Endodermal cell (in vitro differentiated cells): ENCODE measurements around the gene ACAD11. TPM values are rescaled to one million over a fixed set of nuclear protein-coding genes. Genes with fewer than 3 reads are reported as not detected.
A peak's percentile ranks its signal among the peaks of the same experiment; 100 is the strongest.
"Not testable (repeated sequence)": the region's sequence is repeated elsewhere in the genome, so short reads cannot be mapped to it uniquely, and the experiment has no call there.

Experiments
- DNase-seq: peaks from one replicate; pipeline ENCODE4 v3.0.0-alpha.2; 2017
- H3K27ac ChIP-seq: 2 replicates; pipeline ENCODE4 v1.5.1; 2013; ENCODE audit warnings: mild to moderate bottlenecking, low read depth, low read length, moderate library complexity
- H3K27me3 ChIP-seq: 2 replicates; pipeline ENCODE4 v1.6.1; 2013; ENCODE audit warnings: mild to moderate bottlenecking, low read length, moderate library complexity; ENCODE audit not compliant: insufficient read depth, control insufficient read depth, poor library complexity, severe bottlenecking
- H3K36me3 ChIP-seq: 2 replicates; pipeline ENCODE4 v1.7.0; 2013; ENCODE audit warnings: mild to moderate bottlenecking, low read length, moderate library complexity; ENCODE audit not compliant: control insufficient read depth, insufficient read depth
- H3K4me1 ChIP-seq: one replicate; pipeline ENCODE4 v1.7.0; 2013; ENCODE audit warnings: low read length; ENCODE audit not compliant: control insufficient read depth, insufficient read depth
- H3K4me3 ChIP-seq: 2 replicates; pipeline ENCODE4 v1.5.1; 2013; ENCODE audit warnings: mild to moderate bottlenecking, low read length, moderate library complexity
- H3K9ac ChIP-seq: 2 replicates; pipeline ENCODE4 v1.6.1; 2013; ENCODE audit warnings: mild to moderate bottlenecking, low read length, moderate library complexity; ENCODE audit not compliant: poor library complexity, severe bottlenecking; ENCODE audit errors: extremely low read depth
- H3K9me3 ChIP-seq: 2 replicates; pipeline ENCODE4 v1.6.1; 2013; ENCODE audit warnings: mild to moderate bottlenecking, low read length, moderate library complexity; ENCODE audit not compliant: control insufficient read depth
- H3K27ac Mint-ChIP-seq: 2 replicates; pipeline ENCODE4 v1.8.0; 2020; ENCODE audit warnings: mixed read lengths
- H3K27me3 Mint-ChIP-seq: 2 replicates; pipeline ENCODE4 v1.8.0; 2021; ENCODE audit warnings: mild to moderate bottlenecking, mixed read lengths; ENCODE audit not compliant: insufficient read depth
- H3K36me3 Mint-ChIP-seq: 2 replicates; pipeline ENCODE4 v1.8.0; 2020; ENCODE audit warnings: low read depth, mixed read lengths
- H3K4me1 Mint-ChIP-seq: 2 replicates; pipeline ENCODE4 v1.8.0; 2020; ENCODE audit warnings: mixed read lengths
- H3K4me3 Mint-ChIP-seq: 2 replicates; pipeline ENCODE4 v1.8.0; 2020; ENCODE audit warnings: mild to moderate bottlenecking, moderate library complexity, mixed read lengths
- H3K9me3 Mint-ChIP-seq: 2 replicates; pipeline ENCODE4 v1.8.0; 2020; ENCODE audit warnings: mild to moderate bottlenecking, mixed read lengths
- WGBS, 2 experiments: methylation state at CpG; one replicate each; pipeline versions ENCODE4 v1.1.5 to v1.1.7; 2013; ENCODE audit warnings: missing lambda C conversion rate in 2 of 2, mixed read lengths in 1 of 2; ENCODE audit not compliant: insufficient coverage in 1 of 2, insufficient read length in 1 of 2; 5-methylcytosine and 5-hydroxymethylcytosine counted together
- total RNA-seq, 2 donors: library from RNA; stranded (reverse); fragmentation: NEBNext Ultra II Directional in 1 of 2; extraction: Animal tissue kit (Norgen Biotek cat#: 25700) in 1 of 2; gene quantifications; 2 replicates in 1 of 2; 3 replicates in 1 of 2; pipeline ENCODE4 v1.2.1, GENCODE V29; 2021
- TF ChIP-seq, protein P1 (sequence below): fragments of 200-600 bp; sonication (generic); conservative IDR thresholded peaks from 2 replicates; pipeline ENCODE4 v1.5.0; 2021; ENCODE audit warnings: antibody characterized with exemption, mild to moderate bottlenecking

ACAD11 gene
- total RNA-seq, 2 donors from 2014 or later: 21.4 to 22.8 TPM

DNA sequence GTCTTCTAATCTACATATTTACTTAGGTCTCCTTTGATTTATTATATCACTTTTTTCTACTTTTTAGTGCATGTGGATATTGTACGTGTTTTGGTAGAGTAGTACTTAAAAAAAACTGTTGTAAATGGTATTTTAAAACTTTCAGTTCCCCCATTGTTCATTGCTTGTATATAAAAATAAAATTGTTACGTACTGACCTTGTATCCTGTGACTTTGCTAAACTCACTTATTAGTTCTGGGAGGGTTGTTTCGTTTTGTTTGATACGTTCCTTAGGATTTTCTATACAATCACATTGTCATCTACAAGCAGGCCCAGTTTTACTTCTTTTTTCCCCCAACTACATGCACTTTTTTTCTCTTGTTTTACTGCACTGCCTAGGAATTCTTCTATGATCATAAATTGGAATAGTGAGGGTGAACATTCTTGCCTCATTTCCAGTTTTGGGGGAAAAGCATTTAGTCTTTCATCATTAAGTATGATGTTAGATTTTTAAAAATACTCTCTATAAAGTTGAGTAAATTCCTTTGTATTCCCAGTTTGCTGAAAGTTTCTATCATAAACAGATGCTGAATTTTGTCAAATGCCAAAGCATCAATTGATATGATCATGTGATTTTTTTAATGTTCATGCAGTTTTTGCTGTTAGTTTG, 96.1 kb downstream of the ACAD11 start:
- Mint-ChIP-seq H3K36me3 (peaks cover 17% of the 10 kb centered on the region), H3K4me1 (no peaks in the 10 kb centered on the region), H3K27me3 (no peaks in the 10 kb centered on the region), H3K9me3 (peaks cover 5% of the 10 kb centered on the region), H3K27ac (no peak overlapping the region), H3K4me3 (no peak overlapping the region)
- no peak overlapping the region for H3K4me3 ChIP-seq
- H3K4me1 ChIP-seq: no peaks in the 10 kb centered on the region
- H3K27me3 ChIP-seq: no peaks in the 10 kb centered on the region
- no peak for DNase-seq
- no peaks in the 10 kb centered on the region for H3K9me3 ChIP-seq
- TF ChIP-seq, protein P1, sequence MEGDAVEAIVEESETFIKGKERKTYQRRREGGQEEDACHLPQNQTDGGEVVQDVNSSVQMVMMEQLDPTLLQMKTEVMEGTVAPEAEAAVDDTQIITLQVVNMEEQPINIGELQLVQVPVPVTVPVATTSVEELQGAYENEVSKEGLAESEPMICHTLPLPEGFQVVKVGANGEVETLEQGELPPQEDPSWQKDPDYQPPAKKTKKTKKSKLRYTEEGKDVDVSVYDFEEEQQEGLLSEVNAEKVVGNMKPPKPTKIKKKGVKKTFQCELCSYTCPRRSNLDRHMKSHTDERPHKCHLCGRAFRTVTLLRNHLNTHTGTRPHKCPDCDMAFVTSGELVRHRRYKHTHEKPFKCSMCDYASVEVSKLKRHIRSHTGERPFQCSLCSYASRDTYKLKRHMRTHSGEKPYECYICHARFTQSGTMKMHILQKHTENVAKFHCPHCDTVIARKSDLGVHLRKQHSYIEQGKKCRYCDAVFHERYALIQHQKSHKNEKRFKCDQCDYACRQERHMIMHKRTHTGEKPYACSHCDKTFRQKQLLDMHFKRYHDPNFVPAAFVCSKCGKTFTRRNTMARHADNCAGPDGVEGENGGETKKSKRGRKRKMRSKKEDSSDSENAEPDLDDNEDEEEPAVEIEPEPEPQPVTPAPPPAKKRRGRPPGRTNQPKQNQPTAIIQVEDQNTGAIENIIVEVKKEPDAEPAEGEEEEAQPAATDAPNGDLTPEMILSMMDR: no peak
- no peaks in the 10 kb centered on the region for H3K36me3 ChIP-seq
- H3K9ac ChIP-seq: no peak overlapping the region
- whole genome bisulfite sequencing, 2 experiments: 100% methylated on average over 4 of the region's 4 CpGs; no CpG with 5 or more reads in 1 of the 2 experiments
- no peak overlapping the region for H3K27ac ChIP-seq

DNA sequence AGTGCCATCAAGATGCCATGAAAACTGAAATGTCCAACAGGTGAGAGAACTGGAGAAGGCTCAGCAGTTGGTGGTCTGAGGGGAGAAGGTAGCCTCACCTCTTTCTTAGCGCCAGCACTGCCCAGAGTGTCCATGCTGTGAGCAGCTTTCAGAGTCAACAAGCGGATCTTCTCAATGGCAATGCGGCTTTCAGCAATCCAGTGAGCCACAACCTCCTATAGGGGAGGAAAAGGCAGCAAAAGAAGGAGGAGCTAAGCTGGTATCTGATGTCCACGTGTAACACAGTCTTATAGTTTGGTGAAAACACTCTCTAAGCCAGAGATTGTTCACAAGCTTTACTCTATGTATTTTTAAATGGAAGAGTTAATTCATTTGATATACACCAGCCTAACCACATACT, 98.6 kb downstream of the ACAD11 start:
- Mint-ChIP-seq H3K36me3 (peaks cover 17% of the 10 kb centered on the region), H3K4me1 (peaks cover under 1% of the 10 kb centered on the region), H3K27me3 (no peaks in the 10 kb centered on the region), H3K27ac (no peak overlapping the region), H3K9me3 (peaks cover 5% of the 10 kb centered on the region), H3K4me3 (no peak overlapping the region)
- H3K9ac ChIP-seq: no peak overlapping the region
- no peak overlapping the region for H3K4me3 ChIP-seq
- H3K9me3 ChIP-seq: no peaks in the 10 kb centered on the region
- whole genome bisulfite sequencing, 2 experiments: 78 to 79% methylated on average over 2 to 4 of the region's 4 CpGs
- DNase-seq: no peak
- no peak overlapping the region for H3K27ac ChIP-seq
- H3K27me3 ChIP-seq: no peaks in the 10 kb centered on the region
- H3K36me3 ChIP-seq: no peaks in the 10 kb centered on the region
- no peaks in the 10 kb centered on the region for H3K4me1 ChIP-seq
- TF ChIP-seq, protein P1: no peak

DNA sequence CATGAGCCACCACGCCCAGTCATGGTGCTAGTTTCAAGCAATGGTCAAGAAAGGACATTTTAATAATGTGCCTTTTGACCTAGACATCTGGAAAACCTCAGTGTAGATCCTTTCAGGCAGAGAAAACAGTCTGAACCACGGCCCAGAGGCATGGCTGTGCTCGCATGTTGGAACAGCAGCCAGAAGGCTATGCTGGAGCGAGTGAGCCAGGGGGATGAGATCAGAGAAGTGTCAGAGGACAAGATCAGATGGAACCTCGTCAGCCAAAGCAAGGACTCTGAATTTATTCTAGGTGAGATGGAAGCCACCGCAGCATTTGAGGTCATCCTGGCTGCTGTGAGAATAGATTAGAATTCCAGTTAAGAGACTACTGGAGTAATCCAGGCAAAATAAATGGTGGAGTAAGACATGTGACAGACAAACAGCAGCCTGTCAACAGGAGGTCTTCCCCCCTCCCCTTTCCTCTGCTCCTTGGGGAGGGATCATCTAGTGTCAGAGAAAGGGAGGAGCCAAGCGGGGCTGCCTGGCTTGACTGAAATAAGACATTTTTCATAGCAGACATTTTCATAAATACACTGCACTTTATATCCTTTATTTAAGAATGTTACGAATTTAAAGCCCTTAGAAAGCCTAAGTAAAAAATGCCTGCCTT, 103.0 kb downstream of the ACAD11 start:
- H3K9me3 Mint-ChIP-seq: no peaks in the 10 kb centered on the region
- TF ChIP-seq, protein P1: no peak
- WGBS, 2 experiments: 79 to 94% methylated on average over 6 to 8 of the region's 8 CpGs
- no peaks in the 10 kb centered on the region for H3K4me1 ChIP-seq
- H3K27me3 ChIP-seq: no peaks in the 10 kb centered on the region
- DNase-seq: peak; percentile 65
- no peaks in the 10 kb centered on the region for H3K36me3 ChIP-seq
- no peaks in the 10 kb centered on the region for H3K27me3 Mint-ChIP-seq
- H3K9me3 ChIP-seq: no peaks in the 10 kb centered on the region
- H3K4me1 Mint-ChIP-seq: peaks cover 8% of the 10 kb centered on the region
- H3K9ac ChIP-seq: no peak overlapping the region
- H3K27ac Mint-ChIP-seq: no peak overlapping the region
- no peak overlapping the region for H3K27ac ChIP-seq
- no peak overlapping the region for H3K4me3 Mint-ChIP-seq
- H3K4me3 ChIP-seq: no peak overlapping the region
- H3K36me3 Mint-ChIP-seq: peaks cover 5% of the 10 kb centered on the region

DNA sequence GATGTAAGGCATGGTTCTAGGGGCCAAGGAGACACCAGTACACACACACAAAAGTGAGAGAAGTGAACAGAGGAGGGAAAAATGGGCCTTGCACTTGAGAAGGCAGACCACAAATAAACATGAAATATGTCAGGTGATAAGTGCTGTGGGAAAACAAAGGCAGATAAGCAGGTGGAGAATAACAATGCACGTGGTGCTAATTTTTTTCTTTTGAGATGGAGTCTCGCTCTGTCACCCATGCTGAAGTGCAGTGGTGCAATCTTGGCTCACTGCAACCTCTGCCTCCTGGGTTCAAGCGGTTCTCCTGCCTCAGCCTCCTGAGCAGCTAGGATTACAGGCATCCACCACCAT, 103.6 kb downstream of the ACAD11 start:
- not testable (repeated sequence) for H3K27me3 ChIP-seq, H3K4me3 ChIP-seq, H3K27ac Mint-ChIP-seq, H3K27me3 Mint-ChIP-seq, H3K9ac ChIP-seq, H3K4me1 ChIP-seq, H3K27ac ChIP-seq, H3K4me1 Mint-ChIP-seq, DNase-seq, H3K9me3 Mint-ChIP-seq, H3K36me3 ChIP-seq, H3K9me3 ChIP-seq, H3K36me3 Mint-ChIP-seq, H3K4me3 Mint-ChIP-seq
- 84 to 93% methylated on average over 2 to 3 of the region's 3 CpGs for WGBS, 2 experiments
